Neutrophil (primary cell): ENCODE results near the gene GALNTL6.

ENCODE experiments used
- H3K27ac ChIP-seq: fragments of 200-600 bp; sonication (generic); 2 replicates; pipeline ENCODE4 v1.5.1; 2016; ENCODE audit warnings: mild to moderate bottlenecking, moderate library complexity
- H3K27me3 ChIP-seq: fragments of 200-600 bp; sonication (generic); 2 replicates; pipeline ENCODE4 v1.6.0; 2016; ENCODE audit warnings: mild to moderate bottlenecking
- H3K36me3 ChIP-seq: fragments of 200-600 bp; sonication (generic); 2 replicates; pipeline ENCODE4 v1.5.1; 2017
- H3K4me1 ChIP-seq, 2 experiments: fragments of 200-600 bp in 1 of 2; sonication (generic) in 1 of 2; 1 replicate in 1 of 2; 2 replicates in 1 of 2; pipeline versions ENCODE4 v1.5.1 to v1.6.1; 2013 to 2016; ENCODE audit warnings: low read depth in 1 of 2, low read length in 1 of 2, mild to moderate bottlenecking in 1 of 2, moderate library complexity in 1 of 2; ENCODE audit not compliant: control insufficient read depth in 1 of 2, insufficient read depth in 1 of 2
- H3K4me3 ChIP-seq, 2 experiments: fragments of 200-600 bp in 1 of 2; sonication (generic) in 1 of 2; 1 replicate in 1 of 2; 2 replicates in 1 of 2; pipeline ENCODE4 v1.5.1; 2013 to 2016; ENCODE audit warnings: low read depth in 1 of 2, low read length in 1 of 2, mild to moderate bottlenecking in 1 of 2, moderate library complexity in 1 of 2
- H3K9me3 ChIP-seq: fragments of 200-600 bp; sonication (generic); 2 replicates; pipeline ENCODE4 v1.5.1; 2016
- CTCF ChIP-seq: fragments of 200-600 bp; sonication (generic); IDR thresholded peaks from 2 replicates; pipeline ENCODE4 v1.5.1; 2016; ENCODE audit warnings: antibody characterized with exemption

The GALNTL6 gene

GRCh38 chr4:171847751-171848150 is 34.5 kb downstream of the GALNTL6 start:
- H3K27ac ChIP-seq: no peak overlapping the region
- no peak overlapping the region for H3K4me3 ChIP-seq
- H3K36me3 ChIP-seq: no peaks in the 10 kb centered on the region
- H3K9me3 ChIP-seq: no peaks in the 10 kb centered on the region
- no peaks in the 10 kb centered on the region for H3K27me3 ChIP-seq
- no peaks in the 10 kb centered on the region for H3K4me1 ChIP-seq
- no peak for TF ChIP-seq CTCF

DNA sequence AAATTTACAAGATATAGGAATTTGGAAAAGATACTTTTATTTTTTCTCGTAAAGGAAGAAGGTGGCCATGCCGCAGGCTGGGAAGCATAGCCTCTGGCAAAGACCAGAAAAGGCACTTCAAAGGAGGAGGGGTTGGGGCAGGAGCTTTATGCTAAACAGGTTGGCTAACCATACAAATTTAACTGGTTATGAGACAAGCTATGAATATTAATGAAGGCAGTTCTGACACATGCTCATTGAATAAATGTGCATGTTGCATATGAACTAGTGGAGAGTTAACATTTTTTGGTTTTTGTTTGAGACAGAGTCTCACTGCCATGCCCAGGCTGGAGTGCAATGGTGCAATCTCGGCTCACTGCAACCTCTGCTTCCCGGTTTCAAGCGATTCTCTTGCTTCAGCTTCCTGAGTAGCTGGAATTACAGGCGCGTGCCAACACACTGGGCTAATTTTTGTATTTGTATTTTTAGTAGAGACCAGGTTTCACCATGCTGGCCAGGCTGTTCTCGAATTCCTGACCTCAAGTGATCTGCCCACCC is 36.5 kb downstream of the GALNTL6 start:
- Histone ChIP-seq H3K4me1 (no peaks in the 10 kb centered on the region), H3K36me3 (no peaks in the 10 kb centered on the region), H3K4me3 (no peak overlapping the region), H3K27me3 (no peaks in the 10 kb centered on the region), H3K9me3 (no peaks in the 10 kb centered on the region), H3K27ac (no peak overlapping the region)
- no peak for TF ChIP-seq CTCF

DNA sequence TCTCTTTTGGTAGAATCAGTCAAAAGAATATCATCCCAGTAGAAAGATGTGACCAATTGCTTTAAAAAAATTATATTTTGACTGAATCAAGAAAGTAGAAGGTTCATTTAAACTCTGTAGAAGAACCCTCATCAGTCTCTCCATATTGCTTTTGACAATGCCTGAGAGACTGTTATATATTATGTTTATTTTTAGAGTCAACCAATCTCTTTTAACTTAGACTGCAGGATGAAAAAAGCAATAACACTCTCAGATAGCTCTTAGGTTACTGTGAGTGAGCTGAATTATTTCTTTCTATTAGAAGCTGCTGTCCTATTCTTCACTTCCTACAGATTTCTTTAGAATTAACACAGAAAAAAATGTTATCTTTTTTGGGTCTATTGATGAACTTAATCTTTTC is 38.1 kb downstream of the GALNTL6 start:
- no peaks in the 10 kb centered on the region for H3K4me1 ChIP-seq
- H3K27me3 ChIP-seq: no peaks in the 10 kb centered on the region
- TF ChIP-seq CTCF: no peak
- H3K4me3 ChIP-seq: no peak overlapping the region
- H3K9me3 ChIP-seq: no peaks in the 10 kb centered on the region
- no peak overlapping the region for H3K27ac ChIP-seq
- H3K36me3 ChIP-seq: no peaks in the 10 kb centered on the region

- no peak overlapping the region for H3K4me3 ChIP-seq
- H3K27ac ChIP-seq: no peak overlapping the region
- H3K27me3 ChIP-seq: no peaks in the 10 kb centered on the region
- no peak for TF ChIP-seq CTCF
- H3K36me3 ChIP-seq: no peaks in the 10 kb centered on the region
- no peaks in the 10 kb centered on the region for H3K4me1 ChIP-seq
- no peaks in the 10 kb centered on the region for H3K9me3 ChIP-seq
Measured at GRCh38 chr4:171857302-171858012, 44.3 kb downstream of the GALNTL6 start.

DNA sequence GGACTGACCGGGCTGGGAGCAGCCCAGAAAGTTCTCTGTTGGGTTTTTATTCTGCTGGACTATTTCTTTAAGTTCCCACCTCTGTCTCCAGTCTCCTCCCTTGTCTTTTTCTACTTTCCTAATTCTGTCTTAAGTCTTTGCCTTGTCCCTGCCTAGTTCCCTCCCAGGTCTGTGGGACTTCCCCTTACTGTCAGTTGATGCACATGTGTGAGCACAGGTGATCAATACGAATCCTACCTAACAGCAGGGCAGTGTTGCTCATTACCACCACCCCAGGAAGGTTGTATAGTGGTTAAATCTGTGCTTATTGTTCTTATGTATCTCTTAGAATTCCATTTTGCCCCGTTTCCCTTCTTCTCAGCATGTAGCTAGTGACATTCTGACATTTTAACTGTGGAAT is 62.1 kb downstream of the GALNTL6 start:
- Histone ChIP-seq H3K27me3 (no peaks in the 10 kb centered on the region), H3K4me1 (no peaks in the 10 kb centered on the region), H3K27ac (no peak overlapping the region), H3K4me3 (no peak overlapping the region), H3K36me3 (no peaks in the 10 kb centered on the region), H3K9me3 (no peaks in the 10 kb centered on the region)
- TF ChIP-seq CTCF: no peak
